Spleen (tissue), 11 donors: Measurements from ENCODE around the gene DCAF8. TPM values are rescaled to one million over a fixed set of nuclear protein-coding genes. Genes with fewer than 3 reads are reported as not detected.

Source experiments
- DNase-seq: peaks from one replicate; pipeline ENCODE4 v3.0.0-alpha.2; 2020
- H3K27ac ChIP-seq, 8 donors: fragments of 200-600 bp; sonication (generic) in 7 of 8; 1 replicate in 4 of 8; 2 replicates in 4 of 8; pipeline versions ENCODE4 v1.5.0 to v1.8.0; 2016 to 2021; ENCODE audit warnings: inconsistent platforms in 4 of 8, mild to moderate bottlenecking in 4 of 8, moderate library complexity in 1 of 8
- H3K27me3 ChIP-seq, 7 donors: fragments of 200-600 bp; sonication (generic) in 6 of 7; replicated peaks in 1 of 7; 1 replicate in 4 of 7; 2 replicates in 3 of 7; pipeline versions ENCODE4 v1.5.0 to v1.8.0; 2016 to 2021; ENCODE audit warnings: inconsistent platforms in 3 of 7, mild to moderate bottlenecking in 1 of 7
- H3K36me3 ChIP-seq, 6 donors: fragments of 200-600 bp; sonication (generic) in 5 of 6; 1 replicate in 4 of 6; 2 replicates in 2 of 6; pipeline versions ENCODE4 v1.5.0 to v1.8.0; 2016 to 2021; ENCODE audit warnings: inconsistent platforms in 2 of 6
- H3K4me1 ChIP-seq, 6 donors: fragments of 200-600 bp; sonication (generic) in 5 of 6; 1 replicate in 3 of 6; 2 replicates in 3 of 6; pipeline versions ENCODE4 v1.5.0 to v1.8.0; 2016 to 2021; ENCODE audit warnings: inconsistent platforms in 3 of 6
- H3K4me3 ChIP-seq, 8 donors: fragments of 200-600 bp; sonication (generic) in 7 of 8; 1 replicate in 4 of 8; 2 replicates in 4 of 8; pipeline versions ENCODE4 v1.5.0 to v1.8.0; 2016 to 2021; ENCODE audit warnings: inconsistent platforms in 4 of 8, mild to moderate bottlenecking in 4 of 8, moderate library complexity in 2 of 8
- H3K9me3 ChIP-seq, 8 donors: fragments of 200-600 bp; sonication (generic) in 7 of 8; 1 replicate in 4 of 8; 2 replicates in 4 of 8; pipeline versions ENCODE4 v1.5.0 to v1.8.0; 2016 to 2021; ENCODE audit warnings: inconsistent platforms in 4 of 8
- POLR2A ChIP-seq, 3 donors: fragments of 450-650 bp; IDR thresholded peaks; one replicate each; pipeline ENCODE4 v1.5.1; 2017; ENCODE audit warnings: antibody characterized with exemption in 3 of 3, mild to moderate bottlenecking in 1 of 3
- POLR2AphosphoS5 ChIP-seq, 3 donors: sonication (generic); formaldehyde crosslinking; IDR thresholded peaks; one replicate each; pipeline ENCODE4 v1.5.1; 2017; ENCODE audit warnings: antibody characterized with exemption in 3 of 3
- WGBS, 5 donors: extraction: QIAGEN DNeasy Blood & Tissue Kit in 3 of 5; methylation state at CpG; one replicate each; pipeline versions ENCODE4 v1.1.5 to v1.1.7; 2013 to 2018; 5-methylcytosine and 5-hydroxymethylcytosine counted together
- intact Hi-C: fragments of 100-400 bp; cut with DNase I; formaldehyde crosslinking; loops from one replicate; pipeline ENCODE4 v1.15.0; 2023; ENCODE audit warnings: low total_unique reads
- polyA plus RNA-seq, 3 donors: library from polyadenylated mRNA; stranded (reverse); fragments of 200-250 nt; gene quantifications; one replicate each; pipeline ENCODE4 v1.2.1, GENCODE V29; 2013
- total RNA-seq, 7 donors: library from RNA; depleted of rRNA in 3 of 7; stranded (reverse); fragments of >200 nt in 3 of 7; fragmentation: NEBNext Ultra II Directional in 4 of 7; extraction: Animal tissue kit (Norgen Biotek cat#: 25700) in 4 of 7; gene quantifications; one replicate each; pipeline versions ENCODE4 v1.1.0 to v1.2.1, GENCODE V29; 2016 to 2021
- TF ChIP-seq, protein P1 (sequence below), 11 experiments: fragments of 200-600 bp in 7 of 11; fragments of 450-650 bp in 4 of 11; sonication (generic) in 4 of 11; IDR thresholded peaks in 8 of 11; conservative IDR thresholded peaks in 3 of 11; 1 replicate in 7 of 11; 2 replicates in 4 of 11; pipeline versions ENCODE4 v1.4.0 to v1.8.0; 2016 to 2021; ENCODE audit warnings: antibody characterized with exemption in 11 of 11, inconsistent platforms in 4 of 11, mild to moderate bottlenecking in 1 of 11
- donor health status: healthy with polysubstance abuse.
- donor health status: DM: no; HTN: no; CAD: no; lungs with moderate emphysema.
- donor health status: DM: no; HTN: no; CAD: no.
- donor health status: Bipolar disorder and iron deficiency.
- donor health status: healthy.
- donor health status: DM: no; HTN: no; CAD: no.
- donor health status: DM: yes; HTN: yes; CAD: no.

Gene DCAF8
- total and polyA plus RNA-seq, 10 donors, result 59.4 to 210 (median 148) TPM

DNA sequence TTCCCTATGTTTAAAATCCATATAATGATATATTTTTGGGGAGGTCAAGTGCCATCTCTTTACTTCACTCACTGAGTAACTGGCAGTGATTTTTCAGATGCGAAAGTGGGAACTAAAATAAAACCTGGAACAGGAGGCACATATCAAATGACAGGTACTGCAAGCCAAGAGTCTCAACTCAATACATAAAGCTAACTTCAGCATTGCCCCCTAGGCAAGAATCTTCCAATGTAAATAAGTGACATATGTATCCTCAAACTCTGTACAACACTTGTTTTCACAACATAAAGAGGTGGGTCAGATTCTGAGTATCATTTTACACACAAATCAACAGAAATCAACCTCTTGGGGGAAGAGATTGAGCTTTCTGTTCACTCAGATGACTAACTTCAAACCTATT lies 18.1 kb downstream of the DCAF8 start:
- intact Hi-C loops, result no loop called here
- H3K9me3 ChIP-seq, result no peaks in the 10 kb centered on the region
- H3K27me3 ChIP-seq, result no peaks in the 10 kb centered on the region
- no peak for DNase-seq
- 81 to 91% (median 85%) methylated on average over 1 of the region's 1 CpG for WGBS, 5 donors
- H3K36me3 ChIP-seq, result peaks cover 0 to 75% (median 36%) of the 10 kb centered on the region in 6 donors
- peaks cover 0 to 29% (median 8%) of the 10 kb centered on the region in 6 donors for H3K4me1 ChIP-seq
- no peak overlapping the region for H3K4me3 ChIP-seq
- H3K27ac ChIP-seq, result no peak overlapping the region
- TF ChIP-seq, protein P1, sequence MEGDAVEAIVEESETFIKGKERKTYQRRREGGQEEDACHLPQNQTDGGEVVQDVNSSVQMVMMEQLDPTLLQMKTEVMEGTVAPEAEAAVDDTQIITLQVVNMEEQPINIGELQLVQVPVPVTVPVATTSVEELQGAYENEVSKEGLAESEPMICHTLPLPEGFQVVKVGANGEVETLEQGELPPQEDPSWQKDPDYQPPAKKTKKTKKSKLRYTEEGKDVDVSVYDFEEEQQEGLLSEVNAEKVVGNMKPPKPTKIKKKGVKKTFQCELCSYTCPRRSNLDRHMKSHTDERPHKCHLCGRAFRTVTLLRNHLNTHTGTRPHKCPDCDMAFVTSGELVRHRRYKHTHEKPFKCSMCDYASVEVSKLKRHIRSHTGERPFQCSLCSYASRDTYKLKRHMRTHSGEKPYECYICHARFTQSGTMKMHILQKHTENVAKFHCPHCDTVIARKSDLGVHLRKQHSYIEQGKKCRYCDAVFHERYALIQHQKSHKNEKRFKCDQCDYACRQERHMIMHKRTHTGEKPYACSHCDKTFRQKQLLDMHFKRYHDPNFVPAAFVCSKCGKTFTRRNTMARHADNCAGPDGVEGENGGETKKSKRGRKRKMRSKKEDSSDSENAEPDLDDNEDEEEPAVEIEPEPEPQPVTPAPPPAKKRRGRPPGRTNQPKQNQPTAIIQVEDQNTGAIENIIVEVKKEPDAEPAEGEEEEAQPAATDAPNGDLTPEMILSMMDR (IDR thresholded peaks at IDR 0.05 in 8 of 11, conservative IDR thresholded peaks at IDR 0.05 in 3 of 11), result no peak

DNA sequence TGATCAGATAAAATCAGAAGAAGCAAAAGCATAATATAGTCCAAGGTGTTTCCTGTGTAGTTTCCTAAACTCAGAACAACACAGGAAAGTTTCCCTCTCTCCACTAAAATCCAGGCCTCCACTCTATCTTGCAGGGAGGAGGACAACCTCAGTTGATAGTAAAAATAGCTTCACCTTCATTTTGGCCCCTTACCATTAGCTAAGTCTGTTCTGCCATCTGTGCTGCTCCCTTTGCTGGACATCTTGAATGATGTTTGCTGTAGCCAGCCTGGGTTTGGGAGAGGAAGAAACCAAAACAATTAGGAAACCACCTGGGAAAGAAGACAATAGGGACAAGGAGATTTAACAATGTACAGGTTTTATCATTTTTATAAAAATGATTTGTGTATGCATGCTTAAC lies 18.6 kb downstream of the DCAF8 start:
- H3K27ac ChIP-seq, result no peak overlapping the region
- TF ChIP-seq POLR2AphosphoS5 (IDR thresholded peaks at IDR 0.05) (no peak), POLR2A (IDR thresholded peaks at IDR 0.05) (no peak)
- TF ChIP-seq, protein P1 (IDR thresholded peaks at IDR 0.05 in 8 of 11, conservative IDR thresholded peaks at IDR 0.05 in 3 of 11), result no peak

GRCh38 chr1:160239582-160240299 lies 22.6 kb downstream of the DCAF8 start:
- TF ChIP-seq POLR2A (IDR thresholded peaks at IDR 0.05) (no peak), POLR2AphosphoS5 (IDR thresholded peaks at IDR 0.05) (peak in 2 of 3 donors; percentile 31 to 61)
- TF ChIP-seq, protein P1 (IDR thresholded peaks at IDR 0.05 in 8 of 11, conservative IDR thresholded peaks at IDR 0.05 in 3 of 11), result no peak
- intact Hi-C loops, result no loop called here
- peaks cover 0 to 28% (median 2%) of the 10 kb centered on the region in 6 donors for H3K4me1 ChIP-seq
- H3K9me3 ChIP-seq, result no peaks in the 10 kb centered on the region
- H3K27me3 ChIP-seq, result no peaks in the 10 kb centered on the region
- H3K27ac ChIP-seq, result no peak overlapping the region
- no peak overlapping the region for H3K4me3 ChIP-seq
- peaks cover 0 to 99% (median 80%) of the 10 kb centered on the region in 6 donors for H3K36me3 ChIP-seq
- no peak for DNase-seq
- 93 to 98% (median 97%) methylated on average over 24 of the region's 24 CpGs for WGBS, 5 donors

More for the DNA sequence above, 18.6 kb downstream of the DCAF8 start:
- H3K9me3 ChIP-seq, result no peaks in the 10 kb centered on the region
- H3K36me3 ChIP-seq, result peaks cover 0 to 75% (median 40%) of the 10 kb centered on the region in 6 donors
- DNase-seq, result no peak
- no peaks in the 10 kb centered on the region for H3K27me3 ChIP-seq
- H3K4me1 ChIP-seq, result peaks cover 0 to 29% (median 8%) of the 10 kb centered on the region in 6 donors
- intact Hi-C loops, result no loop called here
- H3K4me3 ChIP-seq, result no peak overlapping the region

DNA sequence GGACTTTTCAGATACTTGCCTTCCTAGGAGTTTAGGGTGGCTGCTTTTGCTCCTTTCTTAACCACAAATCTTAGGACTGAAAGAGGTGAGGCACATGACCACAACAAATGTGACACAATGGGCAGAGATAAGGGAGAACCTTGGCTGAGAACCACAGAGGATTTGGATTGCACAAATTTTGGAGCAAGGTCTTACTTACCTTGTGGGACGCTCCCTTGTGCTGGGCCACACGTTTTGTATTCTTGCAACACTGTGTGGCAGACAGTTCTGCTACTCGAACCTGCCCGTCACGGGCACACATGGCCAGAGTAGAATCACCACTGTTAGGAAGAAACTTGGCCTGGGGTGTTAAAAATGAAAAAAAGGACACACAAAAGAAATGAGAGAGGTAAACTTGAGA lies 23.9 kb downstream of the DCAF8 start:
- no peak for TF ChIP-seq POLR2AphosphoS5 (IDR thresholded peaks at IDR 0.05)
- no peak for TF ChIP-seq POLR2A (IDR thresholded peaks at IDR 0.05)
- TF ChIP-seq, protein P1 (IDR thresholded peaks at IDR 0.05 in 8 of 11, conservative IDR thresholded peaks at IDR 0.05 in 3 of 11), result no peak
- no peak overlapping the region for H3K27ac ChIP-seq
- intact Hi-C loops, result no loop called here
- peaks cover 0 to 100% (median 75%) of the 10 kb centered on the region in 6 donors for H3K36me3 ChIP-seq
- peaks cover 0 to 15% (median 3%) of the 10 kb centered on the region in 6 donors for H3K4me1 ChIP-seq
- 63 to 88% (median 82%) methylated on average over 5 of the region's 5 CpGs for WGBS, 5 donors
- no peaks in the 10 kb centered on the region for H3K9me3 ChIP-seq
- no peak overlapping the region for H3K4me3 ChIP-seq
- no peaks in the 10 kb centered on the region for H3K27me3 ChIP-seq
- DNase-seq, result no peak
